OCI-LY7 (cell line): ENCODE data around the gene EFNA4. TPM values are rescaled to one million over a fixed set of nuclear protein-coding genes. Genes with fewer than 3 reads are reported as not detected.

Experiments used
- BruUV-seq: library from RNA; stranded (reverse); fragments of 400-500 nt; replicated peaks from 2 replicates; lab custom pipeline; 2021; lab: Mats Ljungman, UMichigan
- CTCF ChIA-PET: fragments of 300-600 bp; sonication (Branson Sonifier 250); formaldehyde crosslinking; loops from one replicate; lab custom pipeline; 2022; ENCODE audit warnings: antibody characterized with exemption; ENCODE audit not compliant: unreplicated experiment; lab: Charles Lee
- POLR2A ChIA-PET: fragments of 300-600 bp; sonication (Branson Sonifier 250); formaldehyde crosslinking; loops from one replicate; lab custom pipeline; 2022; ENCODE audit warnings: antibody characterized with exemption; lab: Charles Lee
- DNase-seq: peaks from one replicate; pipeline ENCODE4 v3.0.0-alpha.2; 2015; ENCODE audit warnings: low spot score
- H2AFZ ChIP-seq: fragments of 200-600 bp; sonication (generic), shearing (Covaris generic); 2 replicates; pipeline ENCODE4 v1.6.1; 2014; ENCODE audit warnings: mild to moderate bottlenecking, antibody characterized with exemption, low read length, moderate library complexity
- H3K27ac ChIP-seq: fragments of 200-600 bp; sonication (generic); 2 replicates; pipeline ENCODE4 v1.5.1; 2014; ENCODE audit warnings: mixed run types, low read depth, mild to moderate bottlenecking, moderate library complexity, low read length, inconsistent platforms; ENCODE audit not compliant: poor library complexity, severe bottlenecking
- H3K36me3 ChIP-seq: fragments of 200-600 bp; sonication (generic); 2 replicates; pipeline ENCODE4 v1.6.1; 2014; ENCODE audit warnings: mild to moderate bottlenecking, antibody characterized with exemption, low read length, moderate library complexity, mixed read lengths; ENCODE audit not compliant: insufficient read depth
- H3K4me1 ChIP-seq: fragments of 200-600 bp; sonication (generic); 2 replicates; pipeline ENCODE4 v1.5.1; 2014; ENCODE audit warnings: mild to moderate bottlenecking, low read length; ENCODE audit not compliant: insufficient read depth, poor library complexity, severe bottlenecking
- H3K4me2 ChIP-seq: fragments of 200-600 bp; sonication (generic); 2 replicates; pipeline ENCODE4 v1.6.1; 2014; ENCODE audit warnings: mild to moderate bottlenecking, low read length
- H3K4me3 ChIP-seq: fragments of 200-600 bp; sonication (generic); 2 replicates; pipeline ENCODE4 v1.5.1; 2014; ENCODE audit warnings: mild to moderate bottlenecking, low read depth, low read length; ENCODE audit not compliant: poor library complexity, severe bottlenecking
- H3K79me2 ChIP-seq: fragments of 200-600 bp; sonication (generic); 2 replicates; pipeline ENCODE4 v1.6.1; 2016; ENCODE audit warnings: low read depth, mild to moderate bottlenecking, low read length, moderate library complexity, mixed read lengths; ENCODE audit not compliant: insufficient read depth
- H3K9me2 ChIP-seq: fragments of 200-600 bp; sonication (generic); 2 replicates; pipeline ENCODE4 v1.6.1; 2016; ENCODE audit warnings: mild to moderate bottlenecking, low read length, mixed read lengths; ENCODE audit not compliant: insufficient read depth
- H3K9me3 ChIP-seq: fragments of 200-600 bp; sonication (generic); 2 replicates; pipeline ENCODE4 v1.6.1; 2014; ENCODE audit warnings: mild to moderate bottlenecking, mixed run types, low read length, mixed read lengths
- H4K20me1 ChIP-seq: fragments of 200-600 bp; sonication (generic); 2 replicates; pipeline ENCODE4 v1.6.1; 2014; ENCODE audit warnings: mild to moderate bottlenecking, antibody characterized with exemption, low read length, moderate library complexity, mixed read lengths; ENCODE audit not compliant: insufficient read depth
- EZH2phosphoT487 ChIP-seq: fragments of 200-600 bp; sonication (generic); IDR thresholded peaks from 2 replicates; pipeline ENCODE4 v1.6.1; 2018; ENCODE audit warnings: low read depth, borderline replicate concordance, mild to moderate bottlenecking, mixed run types, antibody characterized with exemption, low read length, moderate library complexity, mixed read lengths
- intact Hi-C: fragments of 100-400 bp; cut with micrococcal nuclease; formaldehyde crosslinking; loops from one replicate; pipeline ENCODE4 v1.10.0; 2022; ENCODE audit not compliant: unreplicated experiment
- total RNA-seq, 2 experiments: library from RNA; depleted of rRNA in 1 of 2; stranded (reverse); fragments of >200 nt in 1 of 2; shearing (Covaris generic) in 1 of 2; gene quantifications; 2 replicates each; pipeline ENCODE4 v1.2.3, GENCODE V29; 2014 to 2022
- TF ChIP-seq, protein P1 (sequence below): fragments of 200-600 bp; sonication (generic); conservative IDR thresholded peaks from 2 replicates; pipeline ENCODE4 v1.5.1; 2014; ENCODE audit warnings: mild to moderate bottlenecking, antibody characterized with exemption, low read length, moderate library complexity, mixed read lengths

Gene EFNA4
- total RNA-seq, 2 experiments from 2014 or later = 9.0 to 10.5 TPM

DNA sequence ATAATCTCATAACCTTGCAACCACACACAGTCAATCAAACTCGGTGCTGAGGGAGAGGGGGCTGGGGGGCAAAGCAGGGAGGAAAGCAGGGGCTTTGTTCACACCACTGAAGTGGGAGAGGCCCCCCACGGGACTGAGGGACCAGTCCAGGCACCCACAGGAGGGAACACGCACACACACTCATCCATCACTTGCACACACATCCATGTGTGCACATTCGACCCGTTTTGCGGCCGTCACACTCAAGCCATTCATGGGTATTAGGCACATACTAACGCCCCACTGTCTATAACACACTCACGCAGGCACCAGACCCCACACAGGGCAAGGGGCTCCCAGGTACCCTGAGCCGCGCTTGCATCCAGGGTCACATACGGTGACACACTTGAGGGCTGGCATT, 29.1 kb downstream of the EFNA4 start:
- H4K20me1 ChIP-seq = no peaks in the 10 kb centered on the region
- H2AFZ ChIP-seq = no peak overlapping the region
- no peaks in the 10 kb centered on the region for H3K79me2 ChIP-seq
- H3K4me2 ChIP-seq = no peak overlapping the region
- no peaks in the 10 kb centered on the region for H3K9me2 ChIP-seq
- BruUV-seq = no TSS peak
- no peak overlapping the region for H3K4me3 ChIP-seq
- no peak for TF ChIP-seq EZH2phosphoT487
- TF ChIP-seq, protein P1, sequence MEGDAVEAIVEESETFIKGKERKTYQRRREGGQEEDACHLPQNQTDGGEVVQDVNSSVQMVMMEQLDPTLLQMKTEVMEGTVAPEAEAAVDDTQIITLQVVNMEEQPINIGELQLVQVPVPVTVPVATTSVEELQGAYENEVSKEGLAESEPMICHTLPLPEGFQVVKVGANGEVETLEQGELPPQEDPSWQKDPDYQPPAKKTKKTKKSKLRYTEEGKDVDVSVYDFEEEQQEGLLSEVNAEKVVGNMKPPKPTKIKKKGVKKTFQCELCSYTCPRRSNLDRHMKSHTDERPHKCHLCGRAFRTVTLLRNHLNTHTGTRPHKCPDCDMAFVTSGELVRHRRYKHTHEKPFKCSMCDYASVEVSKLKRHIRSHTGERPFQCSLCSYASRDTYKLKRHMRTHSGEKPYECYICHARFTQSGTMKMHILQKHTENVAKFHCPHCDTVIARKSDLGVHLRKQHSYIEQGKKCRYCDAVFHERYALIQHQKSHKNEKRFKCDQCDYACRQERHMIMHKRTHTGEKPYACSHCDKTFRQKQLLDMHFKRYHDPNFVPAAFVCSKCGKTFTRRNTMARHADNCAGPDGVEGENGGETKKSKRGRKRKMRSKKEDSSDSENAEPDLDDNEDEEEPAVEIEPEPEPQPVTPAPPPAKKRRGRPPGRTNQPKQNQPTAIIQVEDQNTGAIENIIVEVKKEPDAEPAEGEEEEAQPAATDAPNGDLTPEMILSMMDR = no peak
- no peak for DNase-seq
- H3K36me3 ChIP-seq = no peaks in the 10 kb centered on the region
- ChIA-PET POLR2A (no interaction called here), CTCF (interaction anchor here (2.0 kb wide), 1 partner anchor 80 kb away, joined by 12 read pairs; the partner anchor contains the start of gene KRTCAP2)
- no peaks in the 10 kb centered on the region for H3K9me3 ChIP-seq
- H3K4me1 ChIP-seq = peaks cover 7% of the 10 kb centered on the region
- intact Hi-C loops = no loop called here
- no peak overlapping the region for H3K27ac ChIP-seq

DNA sequence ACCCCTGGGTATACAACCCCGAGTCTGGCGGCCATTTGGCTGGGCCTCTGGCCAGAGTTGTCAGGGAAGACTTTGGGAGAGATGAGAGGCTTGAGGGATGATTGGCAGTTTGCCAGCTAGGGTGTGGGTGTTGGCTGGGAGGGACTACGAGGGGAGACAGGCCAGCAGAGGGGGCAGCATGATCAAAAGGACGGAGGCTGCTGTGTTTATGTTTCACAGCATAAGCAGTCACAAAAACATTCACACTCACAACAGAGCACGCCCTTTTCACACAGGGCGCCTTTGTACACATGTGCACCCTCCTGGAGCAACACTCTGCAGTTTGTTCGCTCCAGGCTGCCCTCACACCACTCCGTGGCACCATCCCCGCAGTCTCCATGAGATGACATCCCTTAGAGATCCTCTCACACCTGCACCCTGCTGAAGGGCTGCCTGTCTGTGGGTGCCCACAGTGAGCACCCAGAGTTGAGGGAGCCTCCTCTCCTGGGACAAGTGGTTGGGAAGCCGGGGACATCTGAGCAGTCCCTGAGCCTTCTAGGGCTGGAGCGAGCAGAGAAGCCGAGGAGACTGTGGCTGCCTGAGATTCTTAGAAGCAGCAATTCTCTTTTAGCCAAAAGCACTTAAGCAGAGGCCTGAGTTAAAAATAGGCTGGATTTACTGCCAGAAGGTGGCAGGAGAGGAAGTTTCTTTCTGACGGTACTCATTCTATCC, 30.5 kb downstream of the EFNA4 start:
- TF ChIP-seq EZH2phosphoT487 = no peak
- TF ChIP-seq, protein P1 = peak; percentile 60
- intact Hi-C loops = no loop called here

DNA sequence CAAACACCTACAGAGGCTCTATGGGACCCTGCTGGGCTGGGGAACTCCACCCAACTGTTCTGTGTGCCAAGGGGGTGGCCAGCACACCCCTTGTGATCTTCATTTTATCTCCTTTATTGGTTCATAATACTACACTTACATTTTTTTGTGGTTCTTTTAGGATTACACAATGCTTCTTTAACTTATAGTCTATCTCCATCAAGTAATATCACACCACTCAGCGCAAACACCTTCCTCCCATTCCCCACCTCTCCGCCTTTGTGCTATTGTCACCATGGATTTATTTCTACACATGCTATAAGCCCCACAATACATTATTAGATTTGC, 31.0 kb downstream of the EFNA4 start:
- DNase-seq = no peak
- Histone ChIP-seq H3K79me2 (no peaks in the 10 kb centered on the region), H3K27ac (no peak overlapping the region), H3K4me2 (no peak overlapping the region), H4K20me1 (no peaks in the 10 kb centered on the region), H3K36me3 (no peaks in the 10 kb centered on the region), H3K9me2 (no peaks in the 10 kb centered on the region), H3K9me3 (no peaks in the 10 kb centered on the region), H2AFZ (no peak overlapping the region), H3K4me1 (peaks cover 7% of the 10 kb centered on the region), H3K4me3 (no peak overlapping the region)
- intact Hi-C loops = no loop called here
- BruUV-seq = no TSS peak
- CTCF ChIA-PET = no interaction called here
- TF ChIP-seq, protein P1 = no peak
- TF ChIP-seq EZH2phosphoT487 = no peak
- POLR2A ChIA-PET = no interaction called here

More for the DNA sequence above, 30.5 kb downstream of the EFNA4 start:
- Histone ChIP-seq H3K4me1 (peaks cover 7% of the 10 kb centered on the region), H3K79me2 (no peaks in the 10 kb centered on the region), H3K4me2 (no peak overlapping the region; the same call in 1 of the 2 replicates), H3K9me2 (no peaks in the 10 kb centered on the region), H2AFZ (no peak overlapping the region), H3K36me3 (no peaks in the 10 kb centered on the region), H3K4me3 (no peak overlapping the region), H3K9me3 (no peaks in the 10 kb centered on the region), H4K20me1 (no peaks in the 10 kb centered on the region), H3K27ac (no peak overlapping the region)
- DNase-seq = peak; percentile 48
- CTCF ChIA-PET = no interaction called here
- no TSS peak for BruUV-seq
- POLR2A ChIA-PET = no interaction called here
